GM18505 (cell line): ENCODE measurements around the gene GPR31.

Source experiments
- ATAC-seq: cut with Tn5 transposase; IDR thresholded peaks from one replicate; pipeline ENCODE4 v1.9.1; 2021; ENCODE audit not compliant: unreplicated experiment
- POLR2A ChIP-seq: IDR thresholded peaks from 4 replicates; pipeline ENCODE4 v1.6.1; 2011; ENCODE audit warnings: borderline replicate concordance; ENCODE audit not compliant: insufficient read depth, insufficient read length; ENCODE audit errors: extremely low read depth

Gene GPR31

GRCh38 chr6:167130712-167131684 is 26.8 kb downstream of the GPR31 start:
- no peak for TF ChIP-seq POLR2A
- ATAC-seq, result peak; percentile 44

- ATAC-seq, result peak; percentile 55
- TF ChIP-seq POLR2A, result no peak
Observed at GRCh38 chr6:167130008-167130677, 27.6 kb downstream of the GPR31 start.

GRCh38 chr6:167129562-167129961 is 28.2 kb downstream of the GPR31 start:
- ATAC-seq, result no peak
- TF ChIP-seq POLR2A, result no peak

- no peak for TF ChIP-seq POLR2A
- ATAC-seq, result no peak
Observed at GRCh38 chr6:167129159-167129558, 28.6 kb downstream of the GPR31 start.

- ATAC-seq, result no peak
Observed at GRCh38 chr6:167127785-167128531, 29.8 kb downstream of the GPR31 start.

GRCh38 chr6:167125855-167126349 is 31.9 kb downstream of the GPR31 start:
- ATAC-seq, result no peak
- no peak for TF ChIP-seq POLR2A

More at GRCh38 chr6:167127785-167128531, 29.8 kb downstream of the GPR31 start:
- TF ChIP-seq POLR2A, result no peak

- TF ChIP-seq POLR2A, result no peak
- no peak for ATAC-seq
Observed at GRCh38 chr6:167125410-167125809, 32.4 kb downstream of the GPR31 start.

GRCh38 chr6:167124753-167125152 is 33.0 kb downstream of the GPR31 start:
- TF ChIP-seq POLR2A, result no peak
- ATAC-seq, result no peak

- TF ChIP-seq POLR2A, result no peak
- ATAC-seq, result no peak
Observed at GRCh38 chr6:167122827-167123657, 34.7 kb downstream of the GPR31 start, which contains the start of gene CCR6. TSS of gene CCR6 (plus strand) at chr6:167123096. CDS start at chr6:167136135, 13,039 bp downstream.

GRCh38 chr6:167122041-167122826 is 35.5 kb downstream of the GPR31 start:
- ATAC-seq, result no peak
- TF ChIP-seq POLR2A, result peak; percentile 41

GRCh38 chr6:167121335-167121841 is 36.4 kb downstream of the GPR31 start:
- TF ChIP-seq POLR2A, result no peak
- no peak for ATAC-seq
